OCI-M2 (cell line): ENCODE results near the gene GRK7.
"Not testable (repeated sequence)": the region's sequence is repeated elsewhere in the genome, so short reads cannot be mapped to it uniquely, and the experiment has no call there.

Experiments used
- DNase-seq: peaks from one replicate; lab custom pipeline; 2025; ENCODE audit not compliant: unreplicated experiment; lab: John Stamatoyannopoulos, UW

GRK7 gene

DNA sequence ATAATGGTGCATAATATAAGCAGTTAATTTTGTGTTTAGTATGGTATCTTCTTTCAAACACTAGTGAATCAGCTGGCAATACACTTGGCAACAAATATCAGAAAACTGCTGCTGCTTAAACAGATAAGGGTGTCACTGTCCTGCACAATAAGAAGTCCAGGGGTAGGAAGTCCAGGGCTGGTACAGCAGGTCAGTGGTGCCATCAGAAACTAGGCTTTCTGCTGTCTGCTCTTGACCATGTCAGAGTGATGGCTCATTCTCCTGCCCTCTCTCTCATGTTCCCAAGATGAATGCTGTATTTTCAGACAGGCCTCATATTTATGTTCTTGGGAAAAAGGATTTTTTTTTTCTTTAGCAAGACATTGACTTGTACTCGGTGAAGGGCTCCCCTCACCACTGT, 9.2 kb upstream of the GRK7 start:
- DNase-seq = no peak

DNA sequence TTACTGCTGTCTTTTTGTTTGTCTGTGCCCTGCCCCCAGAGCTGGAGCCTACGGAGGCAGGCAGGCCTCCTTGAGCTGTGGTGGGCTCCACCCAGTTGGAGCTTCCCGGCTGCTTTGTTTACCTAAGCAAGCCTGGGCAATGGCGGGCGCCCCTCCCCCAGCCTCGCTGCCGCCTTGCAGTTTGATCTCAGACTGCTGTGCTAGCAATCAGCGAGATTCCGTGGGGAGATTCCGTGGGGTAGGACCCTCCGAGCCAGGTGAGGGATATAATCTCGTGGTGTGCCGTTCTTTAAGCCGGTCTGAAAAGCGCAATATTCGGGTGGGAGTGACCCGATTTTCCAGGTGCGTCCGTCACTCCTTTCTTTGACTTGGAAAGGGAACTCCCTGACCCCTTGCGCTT, 656 bp upstream of the GRK7 start:
- not testable (repeated sequence) for DNase-seq

DNA sequence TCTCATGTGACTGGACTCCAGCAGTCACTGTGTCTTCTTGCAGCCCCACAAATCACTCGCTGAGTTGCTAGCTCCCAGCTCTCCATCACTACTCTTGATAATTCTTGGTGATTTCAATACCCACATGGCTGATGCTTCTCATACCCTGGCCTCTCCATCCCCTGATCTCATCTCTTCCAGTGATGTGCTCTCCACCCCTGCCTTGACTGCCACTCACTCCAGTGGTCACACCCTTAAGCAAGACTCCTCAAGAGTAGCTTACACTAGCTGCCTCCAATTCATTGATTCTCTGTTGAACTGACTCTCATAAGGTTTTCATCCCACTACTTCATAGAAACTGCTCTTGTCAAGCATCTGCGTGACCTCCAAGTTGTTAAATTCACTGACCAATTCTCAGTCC, 837 bp downstream of the GRK7 start:
- DNase-seq = no peak

DNA sequence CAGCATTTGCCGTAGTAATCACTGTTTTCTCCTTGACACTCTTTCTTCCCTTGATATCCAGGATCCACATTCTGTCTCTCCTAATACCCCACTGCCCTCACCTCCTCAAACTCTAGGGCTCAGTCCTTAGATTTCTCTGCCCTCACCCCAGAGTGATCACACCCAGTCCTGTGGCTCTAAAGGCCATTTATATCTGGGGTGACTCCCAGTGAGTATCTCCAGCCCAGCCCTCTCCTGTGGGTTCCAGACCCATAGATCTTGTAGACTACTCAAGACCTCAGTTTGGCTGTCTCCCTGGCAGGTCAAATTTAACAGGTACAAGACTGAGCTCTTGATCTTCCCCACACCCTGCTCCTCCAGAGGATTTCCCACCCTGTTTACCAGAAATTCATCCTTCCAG, 1.3 kb downstream of the GRK7 start:
- no peak for DNase-seq

DNA sequence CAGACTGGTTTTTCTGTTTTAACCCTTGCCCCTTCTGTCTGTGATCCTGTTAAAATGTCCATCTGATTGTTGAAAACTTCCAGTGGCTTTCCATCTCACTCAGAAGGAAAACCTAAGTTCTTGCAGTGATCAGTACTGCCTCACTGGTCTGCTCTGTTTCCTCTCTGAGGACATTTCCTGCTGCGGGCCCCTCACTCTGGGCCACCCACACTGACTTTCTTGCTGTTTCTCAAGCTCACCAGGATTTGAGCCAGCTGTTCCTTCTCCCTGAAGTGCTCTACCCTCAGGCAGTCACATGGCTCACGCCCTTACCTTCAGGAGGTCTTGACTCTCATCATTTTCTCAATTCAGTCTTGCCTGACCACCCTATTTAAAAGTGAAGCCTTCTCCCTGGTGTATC, 1.8 kb downstream of the GRK7 start:
- no peak for DNase-seq

DNA sequence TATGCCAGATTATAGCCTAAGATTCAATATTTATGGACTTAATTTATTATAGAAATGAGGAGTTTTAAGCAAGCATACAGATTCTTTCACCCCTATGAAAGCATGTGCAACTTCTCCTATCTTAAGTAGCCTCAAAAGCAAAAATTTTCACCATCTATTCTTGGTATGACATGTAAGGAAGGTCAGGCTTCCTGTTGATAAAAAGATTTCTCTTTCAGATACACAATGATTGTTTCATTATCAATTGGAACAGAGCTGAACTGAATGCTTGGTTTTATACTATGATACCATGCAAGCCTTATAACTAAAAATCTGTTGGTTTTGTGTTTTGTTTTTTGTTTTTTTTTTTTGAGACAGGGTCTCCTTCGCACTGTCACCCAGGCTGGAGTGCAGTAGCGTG, 3.9 kb downstream of the GRK7 start:
- DNase-seq = no peak

DNA sequence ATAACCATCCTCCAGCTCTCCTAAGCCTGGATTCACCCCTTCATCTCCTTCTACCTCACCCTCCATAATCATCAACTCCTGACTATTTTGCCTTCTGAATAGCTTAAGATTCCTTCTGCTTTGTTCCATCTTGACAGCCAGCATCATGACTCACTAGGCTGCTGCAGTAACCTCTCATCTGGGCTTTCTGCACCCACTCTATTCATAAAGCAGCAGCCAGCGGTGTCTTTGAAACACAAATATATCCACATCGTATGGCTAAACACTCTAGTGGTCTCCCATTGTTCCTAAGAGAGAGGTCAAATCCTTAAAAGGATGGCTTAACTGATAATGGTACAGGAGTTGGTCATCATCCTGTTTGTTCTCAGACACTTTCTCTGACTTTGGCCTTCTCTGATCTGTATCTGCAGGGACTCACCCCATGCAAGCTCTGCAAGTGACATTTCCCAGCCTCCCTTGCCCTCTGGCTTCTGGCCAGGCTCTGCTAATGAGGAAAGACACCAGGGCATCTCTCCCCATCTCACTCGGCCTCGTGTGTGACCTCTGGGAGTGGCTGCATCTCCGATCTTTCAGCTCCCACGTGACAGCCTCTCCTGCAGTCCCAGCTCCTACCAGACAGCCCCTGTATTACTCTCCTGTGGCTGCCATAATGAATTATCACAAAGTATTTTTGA, 6.2 kb downstream of the GRK7 start:
- DNase-seq = no peak

DNA sequence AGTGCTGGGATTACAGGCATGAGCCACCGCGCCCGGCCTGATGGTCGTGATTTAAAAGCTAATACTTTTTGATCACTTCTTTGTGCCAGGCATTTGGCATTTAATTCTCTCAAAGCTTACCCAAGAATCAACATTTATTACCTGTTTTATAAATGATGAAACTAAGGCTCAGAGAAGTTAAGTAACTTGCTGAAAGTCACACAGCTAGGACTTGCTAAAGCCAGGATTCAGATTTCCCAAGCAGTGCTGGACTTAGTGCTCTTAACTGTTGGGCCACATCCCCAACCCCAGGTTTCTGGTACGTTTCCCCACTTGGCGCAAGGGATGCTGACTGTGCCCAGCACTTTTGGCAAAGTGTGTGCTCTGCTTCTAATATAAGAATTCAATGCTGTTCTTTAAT, 10.5 kb downstream of the GRK7 start:
- no peak for DNase-seq

DNA sequence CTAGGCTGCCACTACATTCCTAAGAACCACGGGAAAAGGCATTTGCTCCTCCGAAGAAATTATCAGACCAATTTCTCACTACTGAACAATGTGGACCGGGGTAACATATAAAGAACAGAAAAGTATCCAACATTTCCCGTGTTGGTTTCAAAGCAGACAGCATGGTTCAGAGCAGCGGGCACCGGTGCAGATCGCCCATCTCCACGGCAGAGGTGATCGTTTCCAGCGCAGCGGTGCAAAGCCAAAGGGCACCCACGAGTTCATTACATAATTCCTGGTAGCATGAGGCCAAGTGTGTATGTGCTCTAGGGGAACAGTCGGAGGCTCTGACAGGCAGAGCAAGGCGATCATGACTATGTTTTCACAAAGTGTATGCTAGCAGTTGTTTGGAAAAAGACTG, 13.2 kb downstream of the GRK7 start:
- DNase-seq = no peak

DNA sequence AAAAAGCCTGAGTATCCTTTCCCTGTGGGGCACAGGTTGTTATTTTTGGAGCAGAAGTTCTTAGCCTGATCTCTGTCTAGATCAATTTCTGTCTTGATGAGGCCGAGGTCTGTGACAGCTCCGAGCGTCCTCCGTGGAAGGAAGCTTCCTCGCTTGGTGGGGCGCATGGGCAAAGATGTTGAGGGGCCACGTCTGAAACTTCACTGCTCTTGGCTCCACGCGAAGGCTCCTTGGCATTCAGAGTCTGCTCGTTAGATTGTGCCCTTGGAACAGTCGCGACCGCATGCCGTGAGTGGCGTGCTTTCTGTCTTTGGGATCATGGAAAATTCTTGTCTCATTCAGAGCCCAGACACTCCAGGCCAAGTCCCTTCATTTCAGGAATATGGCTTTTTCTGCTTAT, 13.7 kb downstream of the GRK7 start:
- DNase-seq = no peak

DNA sequence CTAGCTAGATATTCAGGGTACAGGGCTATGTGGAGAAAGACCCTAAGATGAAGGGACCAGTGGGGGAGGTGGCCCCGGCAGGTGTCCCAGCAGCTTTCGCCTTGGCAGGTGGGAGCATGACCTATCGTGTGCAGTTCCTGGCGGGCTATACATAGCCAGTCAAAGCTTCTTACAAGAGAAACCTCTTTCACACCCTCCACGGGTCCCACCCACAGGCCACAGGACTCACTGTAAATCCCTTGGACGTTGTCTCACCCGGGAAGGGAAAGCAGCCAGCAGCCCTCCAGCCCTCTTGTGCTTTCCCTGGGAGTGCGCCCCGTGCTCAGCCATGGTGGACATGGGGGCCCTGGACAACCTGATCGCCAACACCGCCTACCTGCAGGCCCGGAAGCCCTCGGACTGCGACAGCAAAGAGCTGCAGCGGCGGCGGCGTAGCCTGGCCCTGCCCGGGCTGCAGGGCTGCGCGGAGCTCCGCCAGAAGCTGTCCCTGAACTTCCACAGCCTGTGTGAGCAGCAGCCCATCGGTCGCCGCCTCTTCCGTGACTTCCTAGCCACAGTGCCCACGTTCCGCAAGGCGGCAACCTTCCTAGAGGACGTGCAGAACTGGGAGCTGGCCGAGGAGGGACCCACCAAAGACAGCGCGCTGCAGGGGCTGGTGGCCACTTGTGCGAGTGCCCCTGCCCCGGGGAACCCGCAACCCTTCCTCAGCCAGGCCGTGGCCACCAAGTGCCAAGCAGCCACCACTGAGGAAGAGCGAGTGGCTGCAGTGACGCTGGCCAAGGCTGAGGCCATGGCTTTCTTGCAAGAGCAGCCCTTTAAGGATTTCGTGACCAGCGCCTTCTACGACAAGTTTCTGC, 15.0 kb downstream of the GRK7 start:
- DNase-seq = no peak

DNA sequence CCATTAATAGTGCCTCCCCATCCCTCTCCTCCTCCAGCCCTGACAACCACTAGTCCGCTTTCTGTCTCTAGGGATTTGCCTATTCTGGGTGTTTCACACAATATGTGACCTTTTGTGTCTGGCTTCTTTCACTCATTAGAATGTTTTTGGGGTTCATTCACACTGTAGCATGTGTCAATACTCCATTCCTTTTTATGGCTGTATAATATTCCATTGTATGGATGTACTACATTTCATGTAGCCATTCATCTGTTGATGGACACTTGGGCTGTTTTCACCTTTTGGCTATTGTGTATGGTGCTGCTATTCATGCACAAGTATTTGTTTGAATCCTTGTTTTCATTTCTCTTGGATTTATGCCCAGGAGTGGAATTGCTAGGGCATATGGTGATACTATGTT, 16.5 kb downstream of the GRK7 start:
- DNase-seq = no peak

DNA sequence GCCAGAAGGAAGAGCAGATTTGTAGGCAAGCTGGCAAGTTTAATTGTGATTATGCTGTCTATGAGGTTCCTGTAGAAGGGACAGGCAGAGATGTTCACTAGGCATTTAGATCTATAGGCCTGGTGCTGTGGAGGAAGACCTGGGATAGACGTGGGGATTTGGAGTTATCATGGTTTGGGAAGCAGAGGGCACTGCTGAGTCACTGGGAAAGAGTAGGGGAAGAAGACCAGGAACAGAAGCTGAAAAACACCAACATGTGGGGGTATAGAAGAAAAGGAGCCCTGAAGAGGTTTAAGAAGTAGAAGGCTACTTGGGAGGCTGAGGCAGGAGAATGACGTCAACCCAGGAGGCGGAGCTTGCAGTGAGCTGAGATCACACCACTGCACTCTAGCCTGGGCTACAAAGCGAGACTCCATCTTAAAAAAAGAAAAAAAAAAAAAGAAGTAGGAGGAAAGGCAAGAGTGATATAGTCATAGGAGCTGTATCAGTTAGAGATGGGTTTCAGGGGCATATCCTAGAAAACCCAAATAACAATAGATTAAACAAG, 19.3 kb downstream of the GRK7 start:
- no peak for DNase-seq

DNA sequence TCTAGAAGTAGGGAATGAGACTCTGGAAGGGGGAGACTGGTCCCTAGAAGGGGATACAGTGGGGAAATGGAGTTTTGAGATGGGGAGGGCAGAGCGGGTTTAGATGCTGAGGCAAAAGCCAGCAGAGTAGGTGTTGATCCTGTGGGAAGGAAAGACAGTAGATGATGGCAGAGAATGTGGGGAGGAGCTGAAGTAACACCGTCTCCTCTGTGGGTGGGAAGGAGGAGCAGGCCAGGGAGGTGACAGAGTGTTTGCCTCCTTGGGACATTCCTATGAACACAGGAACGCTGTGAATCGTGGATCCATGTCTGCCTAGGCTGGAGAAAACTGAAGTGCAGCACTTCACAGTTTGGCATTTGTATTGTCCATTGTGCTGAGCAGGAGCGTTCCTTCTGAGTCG, 20.4 kb downstream of the GRK7 start:
- no peak for DNase-seq

DNA sequence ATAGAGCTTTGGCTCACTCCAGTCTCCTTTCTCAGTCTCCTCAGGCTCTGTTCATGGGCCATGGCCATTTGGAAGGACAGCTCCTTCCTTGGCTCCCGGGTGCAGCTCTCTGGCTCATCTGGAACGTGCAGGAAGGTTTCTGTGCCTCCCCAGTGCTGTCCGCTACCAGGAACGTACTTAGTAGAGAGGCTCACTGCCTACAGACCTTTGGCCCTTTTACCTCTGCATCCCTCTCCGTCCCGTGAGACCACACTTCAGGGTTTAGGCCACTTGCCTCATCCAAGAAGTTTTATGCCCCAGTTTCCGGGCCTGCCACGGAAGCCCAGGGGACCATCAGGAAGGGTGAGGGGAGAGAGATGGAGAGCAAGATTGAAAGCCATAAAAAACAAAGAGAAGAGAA, 20.9 kb downstream of the GRK7 start:
- DNase-seq = no peak

DNA sequence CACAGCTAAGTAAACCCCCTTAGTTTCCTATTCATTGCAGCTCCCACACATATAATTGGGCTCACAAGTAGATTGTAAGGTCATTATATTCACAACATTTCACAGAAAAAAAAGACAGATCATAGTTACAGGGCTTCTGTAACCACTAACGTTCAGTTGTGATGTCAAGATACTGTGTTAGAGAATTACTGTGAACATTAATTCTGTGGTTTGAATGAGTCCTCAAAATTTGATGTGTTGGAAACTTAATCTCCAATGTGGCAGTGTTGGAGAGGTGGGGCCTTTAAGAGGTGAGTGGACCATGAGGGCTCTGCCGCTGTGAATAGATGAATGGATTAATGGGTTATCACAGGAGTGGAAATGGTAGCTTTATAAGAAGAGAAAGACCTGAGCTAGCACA, 21.3 kb downstream of the GRK7 start:
- DNase-seq = no peak

DNA sequence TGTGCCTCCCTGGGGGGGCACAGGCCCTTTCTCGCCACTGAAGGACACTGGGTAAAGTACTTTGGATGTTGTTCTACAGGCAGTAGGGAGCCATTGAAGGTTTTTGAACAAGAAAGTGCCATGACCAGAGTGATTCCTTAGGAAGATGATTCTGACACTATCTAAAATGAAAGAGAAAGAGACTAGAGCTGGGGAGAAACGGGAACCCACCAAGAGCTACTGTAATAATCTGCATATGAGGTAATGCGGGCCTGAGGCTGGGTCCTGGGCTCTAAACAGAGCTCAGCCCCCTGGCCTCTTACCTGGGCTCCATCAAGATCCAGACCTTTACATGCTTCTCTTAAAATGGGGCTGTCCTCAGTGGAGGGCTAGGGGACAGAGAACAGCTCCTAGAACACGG, 24.9 kb downstream of the GRK7 start:
- DNase-seq = no peak

DNA sequence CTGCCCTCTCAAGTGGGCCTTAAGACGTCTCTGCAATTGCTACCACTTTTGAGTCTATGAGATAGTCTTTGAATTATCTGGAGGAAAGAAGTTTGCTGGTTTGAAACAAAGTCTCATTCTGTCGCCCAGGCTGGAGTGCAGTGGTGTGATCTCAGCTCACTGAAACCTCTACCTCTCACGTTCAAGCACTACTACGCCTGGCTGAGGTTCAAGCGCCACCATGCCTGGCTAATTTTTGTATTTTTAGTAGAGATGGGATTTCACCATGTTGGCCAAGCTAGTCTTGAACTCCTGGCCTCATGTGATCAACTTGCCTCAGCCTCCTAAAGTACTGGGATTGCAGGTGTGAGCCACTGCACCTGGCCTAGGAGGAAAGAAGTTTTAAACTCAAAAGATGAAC, 25.5 kb downstream of the GRK7 start:
- not testable (repeated sequence) for DNase-seq

DNA sequence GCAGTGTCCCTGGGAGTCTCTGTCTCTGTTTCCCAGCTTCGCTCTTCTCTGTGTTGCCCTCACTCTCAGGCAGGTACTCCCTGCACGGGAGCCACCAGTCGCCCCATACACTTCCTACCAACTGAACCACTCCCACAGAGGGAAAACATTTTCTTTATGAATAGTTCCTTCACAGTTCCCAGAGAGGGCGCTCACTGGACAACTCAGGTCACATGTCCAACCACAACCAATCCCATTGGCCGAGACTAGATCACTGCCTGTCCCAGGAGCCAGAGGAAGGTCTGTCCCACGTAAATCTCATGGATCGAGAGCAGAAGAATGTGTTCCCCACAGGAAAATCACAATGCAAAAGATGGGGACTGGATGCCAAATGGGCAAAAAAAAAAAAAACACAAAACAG, 26.1 kb downstream of the GRK7 start:
- DNase-seq = no peak

DNA sequence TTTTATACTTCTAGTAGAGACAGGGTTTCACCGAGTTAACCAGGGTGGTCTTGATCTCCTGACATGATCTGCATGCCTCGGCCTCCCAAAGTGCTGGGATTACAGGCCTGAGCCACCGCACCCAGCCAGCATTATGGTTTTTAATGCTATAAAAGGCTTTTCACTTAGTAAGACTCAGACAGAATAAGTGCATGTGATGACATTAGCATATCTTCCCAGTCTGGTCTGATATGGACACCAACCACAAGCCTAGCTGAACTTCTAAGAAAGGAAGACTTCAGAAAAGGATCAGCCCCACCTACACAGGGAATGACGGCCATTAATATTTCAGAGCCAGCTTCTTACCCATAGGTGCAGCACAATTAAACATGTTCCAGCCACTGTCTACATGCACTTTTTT, 27.0 kb downstream of the GRK7 start:
- no peak for DNase-seq

DNA sequence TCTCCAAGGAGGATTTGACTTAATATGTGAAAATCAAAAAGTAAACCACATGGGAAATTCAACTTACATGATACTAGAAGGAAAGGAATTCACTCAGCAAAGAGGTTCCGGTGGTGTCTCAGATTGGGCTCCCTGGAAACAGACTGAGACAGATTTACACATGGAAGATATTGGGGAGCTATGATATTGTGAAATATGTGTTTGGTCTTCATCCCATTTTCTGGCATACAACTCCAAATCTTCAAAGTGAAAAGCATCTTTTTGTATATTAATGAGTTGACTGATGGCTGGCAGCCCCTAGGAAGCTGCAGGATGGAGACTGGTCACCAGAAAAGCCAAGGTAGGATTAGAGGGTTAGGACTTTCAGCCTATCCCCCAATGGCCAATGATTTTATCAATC, 29.3 kb downstream of the GRK7 start:
- DNase-seq = no peak

DNA sequence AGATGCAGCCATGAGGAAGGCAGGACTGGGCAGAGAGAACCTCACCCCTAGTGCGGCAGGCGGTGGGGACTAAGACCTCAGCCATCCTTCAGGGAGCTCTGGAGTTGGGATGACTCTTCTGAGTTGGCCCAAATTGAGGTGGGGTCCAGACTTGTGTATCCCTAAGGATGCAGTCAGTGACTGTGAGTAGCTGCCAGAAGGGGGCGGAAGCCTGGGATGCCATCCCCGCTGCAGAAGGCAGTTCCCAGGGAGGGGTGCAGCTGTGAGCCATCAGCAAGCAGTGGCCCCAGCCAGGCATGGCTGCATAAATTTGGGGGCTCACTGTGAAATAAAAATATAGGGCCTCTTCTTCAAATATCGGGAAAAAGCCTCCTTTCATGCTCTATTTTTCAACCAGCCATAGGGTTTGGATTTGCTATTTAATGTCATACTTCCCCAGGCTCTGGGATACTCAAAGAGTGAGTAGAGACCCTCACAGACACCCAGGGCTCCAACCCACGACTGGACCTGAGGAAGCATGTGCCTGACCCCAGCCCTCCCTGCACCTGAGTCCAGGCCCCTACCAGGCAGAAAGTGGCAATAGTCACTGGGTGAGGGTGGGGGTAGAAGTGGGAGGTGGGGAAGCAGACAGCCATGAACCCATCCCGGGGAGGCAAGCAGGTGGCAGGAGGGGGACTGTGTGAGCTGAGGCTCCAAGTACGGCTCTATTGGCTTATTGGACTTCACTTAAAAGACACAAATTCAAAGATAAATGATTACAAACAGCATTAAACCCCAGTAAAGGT, 30.5 kb downstream of the GRK7 start:
- DNase-seq = no peak
